ENCODE data around the gene SCN5A. TPM values are rescaled to one million over a fixed set of nuclear protein-coding genes. Genes with fewer than 3 reads are reported as not detected.

SCN5A gene
- total RNA-seq, 2 donors from 2014 or later, result 0.05 TPM; not detected in 1

GRCh38 chr3:38630606-38631005 lies 18.9 kb downstream of the SCN5A start:
- Mint-ChIP-seq H3K9me3 (no peaks in the 10 kb centered on the region), H3K27ac (no peak overlapping the region), H3K27me3 (ENCODE audit: low read depth) (peaks cover 6% of the 10 kb centered on the region), H3K4me1 (ENCODE audit: low read depth) (peaks cover 6% of the 10 kb centered on the region), H3K36me3 (ENCODE audit: insufficient read depth in 2 of 2) (no peaks in the 10 kb centered on the region), H3K4me3 (no peak overlapping the region)
- no peak for ATAC-seq (replicated peaks in 1 of 2)
- no peak for DNase-seq

- no peak for DNase-seq
- ATAC-seq (replicated peaks in 1 of 2), result no peak
- Mint-ChIP-seq H3K9me3 (no peaks in the 10 kb centered on the region), H3K36me3 (ENCODE audit: insufficient read depth in 2 of 2) (no peaks in the 10 kb centered on the region), H3K4me1 (ENCODE audit: low read depth) (peaks cover 6% of the 10 kb centered on the region), H3K27ac (no peak overlapping the region), H3K4me3 (no peak overlapping the region), H3K27me3 (ENCODE audit: low read depth) (peaks cover 6% of the 10 kb centered on the region)
Observed at GRCh38 chr3:38630070-38630469, 19.4 kb downstream of the SCN5A start.

GRCh38 chr3:38628835-38629234 lies 20.7 kb downstream of the SCN5A start:
- H3K4me3 Mint-ChIP-seq, result no peak overlapping the region
- H3K27ac Mint-ChIP-seq, result no peak overlapping the region
- ATAC-seq (replicated peaks in 1 of 2), result no peak
- peaks cover 3% of the 10 kb centered on the region for H3K4me1 Mint-ChIP-seq (ENCODE audit: low read depth)
- peaks cover 6% of the 10 kb centered on the region for H3K27me3 Mint-ChIP-seq (ENCODE audit: low read depth)
- H3K36me3 Mint-ChIP-seq (ENCODE audit: insufficient read depth in 2 of 2), result no peaks in the 10 kb centered on the region
- no peak for DNase-seq
- H3K9me3 Mint-ChIP-seq, result no peaks in the 10 kb centered on the region

- H3K4me3 Mint-ChIP-seq, result no peak overlapping the region
- DNase-seq, result peak; percentile 15 to 17
- no peaks in the 10 kb centered on the region for H3K9me3 Mint-ChIP-seq
- peaks cover 6% of the 10 kb centered on the region for H3K27me3 Mint-ChIP-seq (ENCODE audit: low read depth)
- no peaks in the 10 kb centered on the region for H3K36me3 Mint-ChIP-seq (ENCODE audit: insufficient read depth in 2 of 2)
- peak; percentile 35 to 44 for ATAC-seq (replicated peaks in 1 of 2)
- no peaks in the 10 kb centered on the region for H3K4me1 Mint-ChIP-seq (ENCODE audit: low read depth)
- no peak overlapping the region for H3K27ac Mint-ChIP-seq
Observed at GRCh38 chr3:38627956-38628355, 21.5 kb downstream of the SCN5A start.

- H3K27me3 Mint-ChIP-seq (ENCODE audit: low read depth), result peaks cover 2% of the 10 kb centered on the region
Observed at GRCh38 chr3:38626171-38626570, 23.3 kb downstream of the SCN5A start.

GRCh38 chr3:38623539-38623938 lies 25.9 kb downstream of the SCN5A start:
- DNase-seq (no peak), ATAC-seq (replicated peaks in 1 of 2) (no peak)
- Mint-ChIP-seq H3K27me3 (ENCODE audit: low read depth) (no peaks in the 10 kb centered on the region), H3K4me3 (no peak overlapping the region), H3K27ac (no peak overlapping the region), H3K36me3 (ENCODE audit: insufficient read depth in 2 of 2) (no peaks in the 10 kb centered on the region), H3K4me1 (ENCODE audit: low read depth) (no peaks in the 10 kb centered on the region), H3K9me3 (no peaks in the 10 kb centered on the region)

More at GRCh38 chr3:38626171-38626570, 23.3 kb downstream of the SCN5A start:
- no peaks in the 10 kb centered on the region for H3K36me3 Mint-ChIP-seq (ENCODE audit: insufficient read depth in 2 of 2)
- no peaks in the 10 kb centered on the region for H3K9me3 Mint-ChIP-seq
- no peak overlapping the region for H3K4me3 Mint-ChIP-seq
- no peak overlapping the region for H3K27ac Mint-ChIP-seq
- no peak for ATAC-seq (replicated peaks in 1 of 2)
- no peaks in the 10 kb centered on the region for H3K4me1 Mint-ChIP-seq (ENCODE audit: low read depth)
- no peak for DNase-seq

- no peak overlapping the region for H3K4me3 Mint-ChIP-seq
- no peaks in the 10 kb centered on the region for H3K9me3 Mint-ChIP-seq
- ATAC-seq (replicated peaks in 1 of 2) (no peak), DNase-seq (no peak)
- H3K27ac Mint-ChIP-seq, result no peak overlapping the region
- H3K27me3 Mint-ChIP-seq (ENCODE audit: low read depth), result peaks cover 6% of the 10 kb centered on the region
- no peaks in the 10 kb centered on the region for H3K4me1 Mint-ChIP-seq (ENCODE audit: low read depth)
- H3K36me3 Mint-ChIP-seq (ENCODE audit: insufficient read depth in 2 of 2), result no peaks in the 10 kb centered on the region
Observed at GRCh38 chr3:38622336-38622735, 27.2 kb downstream of the SCN5A start.

GRCh38 chr3:38620236-38620635 lies 29.3 kb downstream of the SCN5A start:
- H3K27ac Mint-ChIP-seq, result no peak overlapping the region
- no peaks in the 10 kb centered on the region for H3K9me3 Mint-ChIP-seq
- H3K4me1 Mint-ChIP-seq (ENCODE audit: low read depth), result no peaks in the 10 kb centered on the region
- ATAC-seq (replicated peaks in 1 of 2) (no peak), DNase-seq (no peak)
- peaks cover 6% of the 10 kb centered on the region for H3K27me3 Mint-ChIP-seq (ENCODE audit: low read depth)
- H3K4me3 Mint-ChIP-seq, result no peak overlapping the region
- no peaks in the 10 kb centered on the region for H3K36me3 Mint-ChIP-seq (ENCODE audit: insufficient read depth in 2 of 2)

- H3K9me3 Mint-ChIP-seq, result no peaks in the 10 kb centered on the region
- DNase-seq (no peak), ATAC-seq (replicated peaks in 1 of 2) (no peak)
- H3K4me1 Mint-ChIP-seq (ENCODE audit: low read depth), result no peaks in the 10 kb centered on the region
- H3K27ac Mint-ChIP-seq, result no peak overlapping the region
- no peaks in the 10 kb centered on the region for H3K36me3 Mint-ChIP-seq (ENCODE audit: insufficient read depth in 2 of 2)
- no peak overlapping the region for H3K4me3 Mint-ChIP-seq
- peaks cover 6% of the 10 kb centered on the region for H3K27me3 Mint-ChIP-seq (ENCODE audit: low read depth)
Observed at GRCh38 chr3:38618343-38618742, 31.1 kb downstream of the SCN5A start.

GRCh38 chr3:38617586-38617985 lies 31.9 kb downstream of the SCN5A start:
- Mint-ChIP-seq H3K36me3 (ENCODE audit: insufficient read depth in 2 of 2) (no peaks in the 10 kb centered on the region), H3K27me3 (ENCODE audit: low read depth) (peaks cover 6% of the 10 kb centered on the region), H3K4me1 (ENCODE audit: low read depth) (no peaks in the 10 kb centered on the region), H3K4me3 (no peak overlapping the region), H3K9me3 (no peaks in the 10 kb centered on the region), H3K27ac (no peak overlapping the region)
- DNase-seq (no peak), ATAC-seq (replicated peaks in 1 of 2) (no peak)

- ATAC-seq (replicated peaks in 1 of 2) (no peak), DNase-seq (no peak)
- H3K4me1 Mint-ChIP-seq (ENCODE audit: low read depth), result no peaks in the 10 kb centered on the region
- H3K9me3 Mint-ChIP-seq, result no peaks in the 10 kb centered on the region
- H3K27ac Mint-ChIP-seq, result no peak overlapping the region
- H3K27me3 Mint-ChIP-seq (ENCODE audit: low read depth), result peaks cover 6% of the 10 kb centered on the region
- no peaks in the 10 kb centered on the region for H3K36me3 Mint-ChIP-seq (ENCODE audit: insufficient read depth in 2 of 2)
- H3K4me3 Mint-ChIP-seq, result no peak overlapping the region
Observed at GRCh38 chr3:38617137-38617536, 32.4 kb downstream of the SCN5A start.

- no peak overlapping the region for H3K4me3 Mint-ChIP-seq
- H3K4me1 Mint-ChIP-seq (ENCODE audit: low read depth), result no peaks in the 10 kb centered on the region
- no peaks in the 10 kb centered on the region for H3K36me3 Mint-ChIP-seq (ENCODE audit: insufficient read depth in 2 of 2)
- DNase-seq, result no peak
- H3K9me3 Mint-ChIP-seq, result no peaks in the 10 kb centered on the region
- peaks cover 6% of the 10 kb centered on the region for H3K27me3 Mint-ChIP-seq (ENCODE audit: low read depth)
- H3K27ac Mint-ChIP-seq, result no peak overlapping the region
- no peak for ATAC-seq (replicated peaks in 1 of 2)
Observed at GRCh38 chr3:38616658-38617057, 32.8 kb downstream of the SCN5A start.

- Mint-ChIP-seq H3K4me3 (no peak overlapping the region), H3K27ac (no peak overlapping the region), H3K27me3 (ENCODE audit: low read depth) (peaks cover 6% of the 10 kb centered on the region), H3K36me3 (ENCODE audit: insufficient read depth in 2 of 2) (no peaks in the 10 kb centered on the region), H3K4me1 (ENCODE audit: low read depth) (no peaks in the 10 kb centered on the region), H3K9me3 (no peaks in the 10 kb centered on the region)
- ATAC-seq (replicated peaks in 1 of 2) (no peak), DNase-seq (no peak)
Observed at GRCh38 chr3:38616111-38616510, 33.4 kb downstream of the SCN5A start.

GRCh38 chr3:38614651-38615352 lies 34.7 kb downstream of the SCN5A start:
- no peak for DNase-seq
- Mint-ChIP-seq H3K9me3 (no peaks in the 10 kb centered on the region), H3K4me3 (no peak overlapping the region), H3K27ac (no peak overlapping the region), H3K36me3 (ENCODE audit: insufficient read depth in 2 of 2) (no peaks in the 10 kb centered on the region), H3K4me1 (ENCODE audit: low read depth) (no peaks in the 10 kb centered on the region), H3K27me3 (ENCODE audit: low read depth) (peaks cover 6% of the 10 kb centered on the region)
- ATAC-seq (replicated peaks in 1 of 2), result no peak

Data from activated T-cell treated with anti-CD3 and anti-CD28 coated beads, Interleukin-2, amount 50 U/mL, for 72 hours (primary cell).